Upper lobe of left lung (tissue), 6 donors: ENCODE measurements around the gene CHRDL2. TPM values are rescaled to one million over a fixed set of nuclear protein-coding genes. Genes with fewer than 3 reads are reported as not detected.

Source experiments
- ATAC-seq, 2 donors: fragments of 200-7000 bp; cut with Tn5 transposase; one replicate each; pipeline ENCODE4 v1.9.1; 2022; ENCODE audit warnings: mild to moderate bottlenecking in 2 of 2, moderate library complexity in 2 of 2; ENCODE audit not compliant: low FRiP score in 2 of 2
- DNase-seq, 2 donors: peaks; one replicate each; pipeline ENCODE4 v3.0.0-alpha.2; 2019 to 2020
- H3K27ac ChIP-seq, 4 donors: fragments of 200-600 bp; sonication (generic); one replicate each; pipeline ENCODE4 v1.5.1; 2016 to 2019
- H3K27me3 ChIP-seq, 4 donors: fragments of 200-600 bp; sonication (generic); one replicate each; pipeline ENCODE4 v1.5.1; 2017 to 2019
- H3K36me3 ChIP-seq, 4 donors: fragments of 200-600 bp; sonication (generic); one replicate each; pipeline ENCODE4 v1.5.1; 2016 to 2019
- H3K4me1 ChIP-seq, 4 donors: fragments of 200-600 bp; sonication (generic); one replicate each; pipeline ENCODE4 v1.5.1; 2018 to 2019
- H3K4me3 ChIP-seq, 4 donors: fragments of 200-600 bp; sonication (generic); one replicate each; pipeline ENCODE4 v1.5.1; 2017 to 2019; ENCODE audit warnings: mild to moderate bottlenecking in 2 of 4, moderate library complexity in 1 of 4
- H3K9me3 ChIP-seq, 4 donors: fragments of 200-600 bp; sonication (generic); one replicate each; pipeline ENCODE4 v1.5.1; 2018 to 2019
- EP300 ChIP-seq, 4 donors: sonication (generic); formaldehyde crosslinking; IDR thresholded peaks; one replicate each; pipeline ENCODE4 v1.5.1; 2017; ENCODE audit warnings: antibody characterized with exemption in 4 of 4, control low read depth in 2 of 4
- POLR2A ChIP-seq, 4 donors: fragments of 450-650 bp; IDR thresholded peaks; one replicate each; pipeline ENCODE4 v1.5.1; 2016 to 2017; ENCODE audit warnings: antibody characterized with exemption in 4 of 4, mild to moderate bottlenecking in 2 of 4
- POLR2AphosphoS5 ChIP-seq, 2 donors: sonication (generic); formaldehyde crosslinking; IDR thresholded peaks; one replicate each; pipeline ENCODE4 v1.5.1; 2017; ENCODE audit warnings: antibody characterized with exemption in 2 of 2
- WGBS, 2 donors: methylation state at CpG; one replicate each; pipeline ENCODE4 v1.1.5; 2017 to 2018; 5-methylcytosine and 5-hydroxymethylcytosine counted together
- total RNA-seq, 6 donors: library from RNA; depleted of rRNA in 4 of 6; stranded (reverse); fragments of >200 nt in 4 of 6; gene quantifications; one replicate each; pipeline versions ENCODE4 v1.1.0 to v1.2.1, GENCODE V29; 2016 to 2021
- TF ChIP-seq, protein P1 (sequence below), 6 experiments: fragments of 450-650 bp in 4 of 6; fragments of 200-600 bp in 2 of 6; sonication (generic) in 2 of 6; IDR thresholded peaks; one replicate each; pipeline ENCODE4 v1.5.1; 2016 to 2019; ENCODE audit warnings: antibody characterized with exemption in 6 of 6
- donor health status: DM: no; HTN: no; CAD: no; lungs with moderate emphysema.
- donor health status: DM: no; HTN: yes; CAD: no; lungs with severe emphysema.

CHRDL2 gene
- total RNA-seq, 6 donors from 2014 or later, result 1.3 to 3.1 (median 1.5) TPM; not detected in 3

GRCh38 chr11:74749127-74749964 is 18.1 kb upstream of the CHRDL2 start:
- ATAC-seq (peak; percentile 70 to 72), DNase-seq (peak; percentile 63 to 93)
- no peaks in the 10 kb centered on the region for H3K27me3 ChIP-seq
- no peaks in the 10 kb centered on the region for H3K36me3 ChIP-seq
- H3K4me1 ChIP-seq, result peaks cover 28 to 42% (median 37%) of the 10 kb centered on the region in 4 donors
- no peaks in the 10 kb centered on the region for H3K9me3 ChIP-seq
- WGBS, 2 donors, result 1 to 2% methylated on average over 9 to 12 of the region's 63 CpGs
- peak overlapping the region; percentile 96 to 100 (median 97) for H3K27ac ChIP-seq
- H3K4me3 ChIP-seq, result peak overlapping the region; percentile 84 to 93 (median 86)
- TF ChIP-seq POLR2AphosphoS5 (IDR thresholded peaks at IDR 0.05) (peak in 1 of 2 donors; percentile 41), POLR2A (IDR thresholded peaks at IDR 0.05) (no peak)
- TF ChIP-seq, protein P1, sequence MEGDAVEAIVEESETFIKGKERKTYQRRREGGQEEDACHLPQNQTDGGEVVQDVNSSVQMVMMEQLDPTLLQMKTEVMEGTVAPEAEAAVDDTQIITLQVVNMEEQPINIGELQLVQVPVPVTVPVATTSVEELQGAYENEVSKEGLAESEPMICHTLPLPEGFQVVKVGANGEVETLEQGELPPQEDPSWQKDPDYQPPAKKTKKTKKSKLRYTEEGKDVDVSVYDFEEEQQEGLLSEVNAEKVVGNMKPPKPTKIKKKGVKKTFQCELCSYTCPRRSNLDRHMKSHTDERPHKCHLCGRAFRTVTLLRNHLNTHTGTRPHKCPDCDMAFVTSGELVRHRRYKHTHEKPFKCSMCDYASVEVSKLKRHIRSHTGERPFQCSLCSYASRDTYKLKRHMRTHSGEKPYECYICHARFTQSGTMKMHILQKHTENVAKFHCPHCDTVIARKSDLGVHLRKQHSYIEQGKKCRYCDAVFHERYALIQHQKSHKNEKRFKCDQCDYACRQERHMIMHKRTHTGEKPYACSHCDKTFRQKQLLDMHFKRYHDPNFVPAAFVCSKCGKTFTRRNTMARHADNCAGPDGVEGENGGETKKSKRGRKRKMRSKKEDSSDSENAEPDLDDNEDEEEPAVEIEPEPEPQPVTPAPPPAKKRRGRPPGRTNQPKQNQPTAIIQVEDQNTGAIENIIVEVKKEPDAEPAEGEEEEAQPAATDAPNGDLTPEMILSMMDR (IDR thresholded peaks at IDR 0.05), result peak in 1 of 6 experiments; percentile 19

DNA sequence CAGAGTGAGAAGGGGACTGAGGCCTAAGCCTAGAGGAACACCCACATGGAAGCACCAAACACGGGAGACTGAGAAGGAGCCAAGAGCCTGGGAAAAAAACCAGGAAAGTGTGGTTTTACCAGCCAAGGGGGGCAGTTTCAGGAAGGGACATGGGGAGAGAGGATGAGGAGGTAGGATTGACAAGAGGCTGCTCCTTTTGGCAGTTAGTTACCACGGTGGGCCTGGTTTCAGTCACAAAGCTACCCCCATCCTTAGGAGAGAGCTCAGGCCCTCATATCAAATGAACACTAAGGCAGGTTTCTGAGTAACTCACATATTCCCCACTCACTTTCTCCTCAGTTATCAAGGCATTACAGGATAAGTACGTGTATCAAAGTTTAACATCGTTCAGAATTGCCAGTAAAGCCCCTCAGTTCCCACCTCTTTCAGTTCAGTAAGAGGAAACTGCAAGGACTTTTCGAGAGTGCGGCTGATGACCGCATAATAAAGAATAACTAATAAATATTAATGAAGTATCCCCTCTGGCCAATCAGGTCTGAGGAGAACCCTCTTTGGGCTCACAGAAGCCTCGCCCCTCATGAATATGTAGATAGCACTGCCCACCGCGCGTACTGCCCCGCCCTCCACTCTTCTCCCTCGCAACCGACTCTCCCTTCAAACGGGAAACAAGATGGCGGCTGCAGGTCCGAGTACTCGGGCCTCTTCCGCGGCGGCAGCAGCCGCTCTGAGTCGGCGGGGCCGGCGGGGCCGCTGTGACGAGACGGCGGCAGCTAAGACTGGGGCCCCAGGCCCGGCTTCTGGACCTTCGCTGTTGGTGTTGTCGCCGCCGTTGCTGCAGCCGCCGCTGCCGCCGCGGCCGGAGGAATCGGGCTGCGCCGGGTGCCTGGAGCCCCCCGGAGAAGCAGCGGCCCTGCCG is 17.2 kb upstream of the CHRDL2 start, which contains the start of gene RNF169:
Gene RNF169, plus strand, starts transcription at position 639 of the 916 bp plus-strand sequence. Its CDS starts 32 bp downstream, at position 671.
- ATAC-seq, result peak; percentile 99 to 100
- Histone ChIP-seq H3K9me3 (no peaks in the 10 kb centered on the region), H3K36me3 (no peaks in the 10 kb centered on the region), H3K4me3 (peak within 1 kb of the TSS; percentile 84 to 93 (median 86)), H3K27ac (peak within 1 kb of the TSS; percentile 96 to 100 (median 97)), H3K27me3 (no peaks in the 10 kb centered on the region), H3K4me1 (peaks cover 19 to 34% (median 29%) of the 10 kb centered on the region in 4 donors)
- TF ChIP-seq POLR2AphosphoS5 (IDR thresholded peaks at IDR 0.05) (peak; percentile 65 to 75), POLR2A (IDR thresholded peaks at IDR 0.05) (peak; percentile 42 to 85 (median 72))
- TF ChIP-seq, protein P1 (IDR thresholded peaks at IDR 0.05), result no peak
- peak; percentile 95 to 98 for DNase-seq
- WGBS, 2 donors, result 2 to 5% methylated on average over 10 to 38 of the region's 47 CpGs

GRCh38 chr11:74746868-74747267 is 15.6 kb upstream of the CHRDL2 start:
- no peaks in the 10 kb centered on the region for H3K27me3 ChIP-seq
- 98 to 100% methylated on average over 3 of the region's 3 CpGs for WGBS, 2 donors
- no peak overlapping the region for H3K4me3 ChIP-seq
- H3K27ac ChIP-seq, result no peak overlapping the region
- no peaks in the 10 kb centered on the region for H3K36me3 ChIP-seq
- peaks cover 15 to 33% (median 21%) of the 10 kb centered on the region in 4 donors for H3K4me1 ChIP-seq
- DNase-seq (no peak), ATAC-seq (no peak)
- H3K9me3 ChIP-seq, result no peaks in the 10 kb centered on the region
- TF ChIP-seq, protein P1 (IDR thresholded peaks at IDR 0.05), result no peak
- TF ChIP-seq POLR2AphosphoS5 (IDR thresholded peaks at IDR 0.05) (no peak), POLR2A (IDR thresholded peaks at IDR 0.05) (no peak), EP300 (IDR thresholded peaks at IDR 0.05) (no peak)

GRCh38 chr11:74744277-74744676 is 13.1 kb upstream of the CHRDL2 start:
- no peak overlapping the region for H3K4me3 ChIP-seq
- H3K36me3 ChIP-seq, result no peaks in the 10 kb centered on the region
- peaks cover 6 to 10% (median 8%) of the 10 kb centered on the region in 4 donors for H3K4me1 ChIP-seq
- 62 to 65% methylated on average over 4 of the region's 4 CpGs for WGBS, 2 donors
- no peak for TF ChIP-seq POLR2AphosphoS5 (IDR thresholded peaks at IDR 0.05)
- no peak for TF ChIP-seq POLR2A (IDR thresholded peaks at IDR 0.05)
- TF ChIP-seq EP300 (IDR thresholded peaks at IDR 0.05), result no peak
- TF ChIP-seq, protein P1 (IDR thresholded peaks at IDR 0.05), result no peak
- DNase-seq (no peak), ATAC-seq (no peak)
- no peaks in the 10 kb centered on the region for H3K9me3 ChIP-seq
- H3K27me3 ChIP-seq, result no peaks in the 10 kb centered on the region
- H3K27ac ChIP-seq, result no peak overlapping the region
